ENCODE results near the gene SLC22A12.

Gene SLC22A12

GRCh38 chr11:64608046-64608445 lies 17.0 kb downstream of the SLC22A12 start:
- no peak overlapping the region for H3K27ac ChIP-seq (ENCODE audit: poor library complexity, severe bottlenecking)
- DNase-seq (ENCODE audit: low spot score) (no peak), ATAC-seq (ENCODE audit: low read depth) (peak; percentile 71)

GRCh38 chr11:64608636-64609035 lies 17.6 kb downstream of the SLC22A12 start:
- DNase-seq (ENCODE audit: low spot score) (no peak), ATAC-seq (ENCODE audit: low read depth) (no peak)
- no peak overlapping the region for H3K4me3 ChIP-seq (ENCODE audit: severe bottlenecking)
- peaks cover 12% of the 10 kb centered on the region for H3K27me3 ChIP-seq (ENCODE audit: insufficient read depth, poor library complexity, severe bottlenecking)
- H3K4me1 ChIP-seq (ENCODE audit: insufficient read depth, poor library complexity, severe bottlenecking): no peaks in the 10 kb centered on the region
- no peak overlapping the region for H3K27ac ChIP-seq (ENCODE audit: poor library complexity, severe bottlenecking)
- H3K9me3 ChIP-seq (ENCODE audit: severe bottlenecking): no peaks in the 10 kb centered on the region
- H3K36me3 ChIP-seq (ENCODE audit: low read depth): no peaks in the 10 kb centered on the region
- no peak for TF ChIP-seq CTCF (IDR thresholded peaks at IDR 0.05; ENCODE audit: poor library complexity, severe bottlenecking)

More at GRCh38 chr11:64608046-64608445, 17.0 kb downstream of the SLC22A12 start:
- Histone ChIP-seq H3K4me3 (ENCODE audit: severe bottlenecking) (no peak overlapping the region), H3K36me3 (ENCODE audit: low read depth) (no peaks in the 10 kb centered on the region), H3K9me3 (ENCODE audit: severe bottlenecking) (no peaks in the 10 kb centered on the region), H3K4me1 (ENCODE audit: insufficient read depth, poor library complexity, severe bottlenecking) (no peaks in the 10 kb centered on the region), H3K27me3 (ENCODE audit: insufficient read depth, poor library complexity, severe bottlenecking) (peaks cover 12% of the 10 kb centered on the region)
- TF ChIP-seq CTCF (IDR thresholded peaks at IDR 0.05; ENCODE audit: poor library complexity, severe bottlenecking): no peak

- H3K9me3 ChIP-seq (ENCODE audit: severe bottlenecking): no peaks in the 10 kb centered on the region
- no peak for DNase-seq (ENCODE audit: low spot score)
- H3K36me3 ChIP-seq (ENCODE audit: low read depth): no peaks in the 10 kb centered on the region
- TF ChIP-seq CTCF (IDR thresholded peaks at IDR 0.05; ENCODE audit: poor library complexity, severe bottlenecking): no peak
- no peak for ATAC-seq (ENCODE audit: low read depth)
- H3K4me1 ChIP-seq (ENCODE audit: insufficient read depth, poor library complexity, severe bottlenecking): no peaks in the 10 kb centered on the region
- H3K27me3 ChIP-seq (ENCODE audit: insufficient read depth, poor library complexity, severe bottlenecking): peaks cover 12% of the 10 kb centered on the region
- no peak overlapping the region for H3K4me3 ChIP-seq (ENCODE audit: severe bottlenecking)
- no peak overlapping the region for H3K27ac ChIP-seq (ENCODE audit: poor library complexity, severe bottlenecking)
Observed at GRCh38 chr11:64609436-64610047, 18.5 kb downstream of the SLC22A12 start.

GRCh38 chr11:64610596-64610995 lies 19.6 kb downstream of the SLC22A12 start:
- peaks cover 12% of the 10 kb centered on the region for H3K27me3 ChIP-seq (ENCODE audit: insufficient read depth, poor library complexity, severe bottlenecking)
- H3K9me3 ChIP-seq (ENCODE audit: severe bottlenecking): no peaks in the 10 kb centered on the region
- ATAC-seq (ENCODE audit: low read depth): no peak
- no peaks in the 10 kb centered on the region for H3K36me3 ChIP-seq (ENCODE audit: low read depth)
- H3K4me1 ChIP-seq (ENCODE audit: insufficient read depth, poor library complexity, severe bottlenecking): no peaks in the 10 kb centered on the region
- H3K4me3 ChIP-seq (ENCODE audit: severe bottlenecking): no peak overlapping the region
- no peak overlapping the region for H3K27ac ChIP-seq (ENCODE audit: poor library complexity, severe bottlenecking)
- no peak for DNase-seq (ENCODE audit: low spot score)
- no peak for TF ChIP-seq CTCF (IDR thresholded peaks at IDR 0.05; ENCODE audit: poor library complexity, severe bottlenecking)

- ATAC-seq (ENCODE audit: low read depth) (no peak), DNase-seq (ENCODE audit: low spot score) (no peak)
- Histone ChIP-seq H3K4me1 (ENCODE audit: insufficient read depth, poor library complexity, severe bottlenecking) (no peaks in the 10 kb centered on the region), H3K4me3 (ENCODE audit: severe bottlenecking) (no peak overlapping the region), H3K36me3 (ENCODE audit: low read depth) (no peaks in the 10 kb centered on the region), H3K27me3 (ENCODE audit: insufficient read depth, poor library complexity, severe bottlenecking) (peaks cover 12% of the 10 kb centered on the region), H3K27ac (ENCODE audit: poor library complexity, severe bottlenecking) (no peak overlapping the region), H3K9me3 (ENCODE audit: severe bottlenecking) (no peaks in the 10 kb centered on the region)
- no peak for TF ChIP-seq CTCF (IDR thresholded peaks at IDR 0.05; ENCODE audit: poor library complexity, severe bottlenecking)
Observed at GRCh38 chr11:64611176-64611575, 20.2 kb downstream of the SLC22A12 start.
